GM21786 (cell line): ENCODE data around the gene KL.

Source experiments
- ATAC-seq: cut with Tn5 transposase; IDR thresholded peaks from one replicate; pipeline ENCODE4 v1.9.1; 2021; ENCODE audit not compliant: unreplicated experiment

Gene KL

DNA sequence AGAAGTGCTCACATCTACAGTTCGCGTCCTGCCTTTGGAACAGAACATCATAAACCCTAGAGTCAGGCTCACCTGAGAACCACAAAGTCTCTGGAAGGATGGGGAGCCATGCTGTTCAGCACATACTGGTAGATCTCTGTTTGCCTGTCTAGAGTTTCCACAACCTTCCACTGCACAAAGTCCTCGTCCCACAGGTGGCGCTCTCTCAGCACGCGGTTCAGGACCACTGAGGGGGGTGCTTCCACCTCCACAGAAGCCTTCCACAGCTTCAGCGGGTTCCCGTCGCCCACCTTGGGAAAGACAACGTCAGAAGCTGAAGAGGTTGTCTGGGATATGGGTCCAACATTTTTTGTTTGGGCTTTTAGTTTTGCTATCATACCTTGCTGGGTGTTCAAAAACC is 93.6 kb downstream of the KL start:
- ATAC-seq, result no peak

DNA sequence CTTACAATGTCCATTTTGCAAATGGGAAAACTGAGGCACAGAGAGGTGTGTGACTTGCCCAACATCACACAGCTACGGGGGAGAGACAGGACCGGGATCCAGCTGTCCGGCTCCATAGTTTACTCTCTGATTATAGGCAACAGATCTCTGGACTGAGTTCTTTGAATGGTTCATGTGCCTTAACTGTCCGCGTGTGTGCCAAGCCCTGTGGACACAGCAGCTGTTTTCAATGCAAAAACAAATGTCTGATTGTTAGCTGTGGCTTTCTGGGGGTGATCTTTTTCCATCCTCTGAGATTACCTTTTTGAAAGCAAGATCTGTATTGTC is 94.1 kb downstream of the KL start:
- no peak for ATAC-seq

DNA sequence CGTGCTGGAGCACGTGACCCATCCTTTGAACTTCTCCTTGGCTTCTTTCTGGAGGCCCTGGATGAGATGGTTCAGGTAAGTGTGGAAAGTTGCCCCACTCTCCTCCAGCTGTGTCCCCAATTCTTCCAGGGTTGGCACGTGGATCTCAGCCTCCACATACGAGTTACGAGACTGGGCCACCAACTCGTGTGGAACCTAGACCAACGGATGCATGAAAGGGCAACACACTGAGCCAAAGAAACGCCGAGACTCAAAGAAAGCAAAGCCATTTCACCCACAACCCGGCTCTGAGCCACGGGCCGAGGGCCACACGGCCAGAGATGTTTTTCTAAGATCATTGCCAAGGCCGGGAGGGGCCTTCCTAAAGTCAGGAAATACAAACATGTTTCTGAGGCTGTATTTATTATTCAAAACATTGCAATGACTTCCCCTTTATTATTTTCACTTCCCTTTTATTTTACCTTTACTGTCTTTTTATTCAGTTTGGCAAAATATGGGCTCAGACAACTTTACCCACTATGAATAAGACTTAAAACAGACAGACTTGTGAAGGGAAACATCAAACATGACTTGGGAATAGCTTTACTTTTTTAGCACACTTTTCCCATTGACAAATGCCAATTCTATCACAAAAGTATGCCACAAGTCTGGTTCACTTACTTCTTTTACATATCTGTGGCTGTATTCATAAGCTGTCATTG is 94.6 kb downstream of the KL start:
- peak; percentile 33 for ATAC-seq

DNA sequence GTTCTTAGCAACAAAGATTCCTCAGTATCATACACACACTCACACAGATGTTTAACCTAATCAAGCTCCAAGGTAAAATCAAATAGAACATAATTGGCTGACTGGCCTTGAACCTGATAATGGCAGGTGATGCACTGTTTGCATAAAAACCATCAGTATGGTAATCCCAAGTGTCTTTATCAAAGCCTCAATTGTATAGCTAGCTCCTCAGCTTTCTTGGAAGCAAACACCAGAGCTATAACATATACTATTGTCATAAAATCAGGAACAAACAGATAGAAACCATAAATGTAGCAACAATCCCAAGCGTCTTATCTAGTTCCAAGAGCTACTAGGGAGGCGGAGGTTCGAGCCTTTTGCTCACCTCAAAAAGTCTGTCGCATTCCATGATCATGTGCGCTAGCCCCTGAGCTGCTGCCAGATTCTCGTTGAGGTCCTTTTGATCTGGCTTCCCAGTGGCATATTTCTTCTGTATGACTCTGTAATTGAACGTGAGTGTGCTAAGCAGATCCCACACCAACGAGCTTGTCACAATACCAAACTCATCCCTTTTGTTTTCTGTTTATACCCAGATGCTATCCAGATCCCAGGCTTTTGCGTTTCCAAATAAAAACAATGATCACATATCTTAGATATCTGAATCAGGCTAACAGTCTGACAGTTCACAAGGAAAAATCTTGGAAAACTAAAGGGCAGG is 95.3 kb downstream of the KL start:
- no peak for ATAC-seq

DNA sequence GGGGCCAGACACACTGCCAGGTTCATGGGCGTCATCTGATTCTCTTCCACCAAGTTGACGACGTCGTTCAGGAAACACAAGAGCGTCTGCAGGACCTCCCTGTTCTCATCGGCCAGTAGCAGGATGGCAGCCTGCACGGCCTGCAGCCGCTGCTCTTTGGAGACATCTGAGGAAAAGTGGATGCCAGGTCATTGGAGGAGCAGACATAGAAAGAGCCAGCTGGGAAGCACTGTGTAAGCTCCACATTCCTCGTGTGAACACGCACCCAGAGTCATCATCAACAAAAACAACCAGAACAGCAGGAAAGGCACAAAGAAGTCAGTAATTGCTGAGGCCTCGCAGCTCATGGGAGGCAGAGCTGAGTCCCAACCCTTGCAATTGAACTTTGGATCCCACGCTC is 96.5 kb downstream of the KL start:
- ATAC-seq, result no peak

DNA sequence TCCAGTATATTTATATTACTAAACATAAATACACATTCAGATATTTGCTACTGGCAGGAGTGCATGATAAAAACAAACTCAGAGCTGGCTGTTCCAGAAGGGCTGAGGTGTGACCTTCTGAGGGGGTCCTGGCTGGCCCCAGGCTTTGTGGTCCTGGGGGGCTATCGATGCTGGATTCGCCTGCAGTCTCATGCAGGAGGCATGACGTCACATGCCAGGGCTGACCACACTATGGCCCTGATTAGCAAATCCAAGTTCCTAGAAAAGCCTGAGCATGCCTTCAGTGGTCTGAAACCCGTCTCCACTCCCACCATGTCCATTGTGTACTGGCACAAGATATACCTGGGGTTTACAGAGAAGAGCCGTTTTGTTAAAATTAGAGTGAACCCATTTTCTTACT is 97.9 kb downstream of the KL start:
- no peak for ATAC-seq

DNA sequence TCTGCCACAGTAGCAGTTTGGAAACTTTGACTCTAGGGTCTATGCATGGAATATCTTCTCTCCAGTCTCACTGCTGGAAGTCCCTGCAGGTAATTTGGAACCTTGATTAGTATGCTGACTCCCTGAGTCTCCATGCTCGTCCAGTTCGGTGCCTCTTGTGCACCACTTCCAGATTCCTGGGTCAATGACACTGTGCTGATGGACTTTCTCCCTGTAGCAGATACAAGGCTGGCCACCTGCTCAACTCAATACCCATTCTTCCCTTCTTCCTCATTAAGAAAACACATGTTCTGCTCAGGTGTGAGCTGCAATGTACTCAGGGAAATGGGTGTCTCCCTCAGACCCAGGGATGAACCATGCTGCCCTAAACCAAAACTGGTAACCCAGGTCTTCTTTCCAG is 99.1 kb downstream of the KL start:
- no peak for ATAC-seq
